GM12878 (cell line): ENCODE results near the gene MAD2L2. TPM values are rescaled to one million over a fixed set of nuclear protein-coding genes. Genes with fewer than 3 reads are reported as not detected.

ENCODE experiments used
- ATAC-seq: fragments of 200-7000 bp; cut with Tn5 transposase; 3 replicates; pipeline ENCODE4 v1.9.1; 2020; ENCODE audit warnings: mild to moderate bottlenecking, moderate library complexity
- BruUV-seq: library from RNA; stranded (reverse); fragments of 400-500 nt; replicated peaks from 2 replicates; lab custom pipeline; 2021; lab: Mats Ljungman, UMichigan
- CTCF ChIA-PET: fragments of 300-600 bp; sonication (Branson Sonifier 250); formaldehyde crosslinking; extraction: SDS; loops from one replicate; lab custom pipeline; 2021; ENCODE audit warnings: inconsistent platforms; lab: Yijun Ruan, JAX
- POLR2A ChIA-PET: fragments of 350-600 bp; formaldehyde crosslinking; extraction: SDS; loops from one replicate; lab custom pipeline; 2021; ENCODE audit warnings: inconsistent platforms; lab: Charles Lee
- RAD21 ChIA-PET: fragments of 300-600 bp; sonication (Branson Sonifier 250); formaldehyde crosslinking; loops from one replicate; lab custom pipeline; 2023; ENCODE audit warnings: antibody characterized with exemption; ENCODE audit not compliant: unreplicated experiment; lab: Charles Lee
- SMC1A ChIA-PET: fragments of 300-600 bp; sonication (Branson Sonifier 250); formaldehyde crosslinking; loops from one replicate; lab custom pipeline; 2023; ENCODE audit not compliant: unreplicated experiment, uncharacterized antibody; lab: Charles Lee
- DNase-seq: peaks from one replicate; pipeline ENCODE4 v3.0.0-alpha.2; 2011; ENCODE audit warnings: low read depth, low spot score
- FAIRE-seq: peaks from 3 replicates; lab custom pipeline; 2011; peaks lifted over from hg19 to GRCh38; lab: Jason Lieb, UNC
- H2AFZ ChIP-seq: 2 replicates; pipeline ENCODE4 v1.6.0; 2011; ENCODE audit warnings: low read depth, low read length, control low read depth; ENCODE audit not compliant: control insufficient read depth
- H3K27ac ChIP-seq: 2 replicates; pipeline ENCODE4 v1.5.1; 2011; ENCODE audit warnings: control low read depth; ENCODE audit not compliant: control insufficient read depth, insufficient read depth
- H3K27me3 ChIP-seq, 2 experiments: replicated peaks in 1 of 2; 2 replicates each; pipeline versions ENCODE4 v1.6.0 to v1.6.1; 2011; ENCODE audit warnings: low read length in 1 of 2; ENCODE audit not compliant: control insufficient read depth in 2 of 2, insufficient read depth in 2 of 2
- H3K36me3 ChIP-seq, 2 experiments: 2 replicates each; pipeline ENCODE4 v1.5.1; 2011; ENCODE audit warnings: low read length in 1 of 2; ENCODE audit not compliant: control insufficient read depth in 2 of 2, insufficient read depth in 2 of 2
- H3K4me1 ChIP-seq: 2 replicates; pipeline ENCODE4 v1.6.1; 2011; ENCODE audit warnings: mild to moderate bottlenecking, low read length, moderate library complexity, mixed read lengths; ENCODE audit not compliant: control insufficient read depth, insufficient read depth
- H3K4me2 ChIP-seq: 2 replicates; pipeline ENCODE4 v1.6.0; 2011; ENCODE audit warnings: control low read depth; ENCODE audit not compliant: control insufficient read depth, insufficient read depth
- H3K4me3 ChIP-seq: fragments of 200-600 bp; sonication (generic); 2 replicates; pipeline ENCODE4 v1.5.1; 2016
- H3K79me2 ChIP-seq: 2 replicates; pipeline ENCODE4 v1.6.0; 2011; ENCODE audit warnings: low read length; ENCODE audit not compliant: control insufficient read depth, insufficient read depth
- H3K9ac ChIP-seq: 2 replicates; pipeline ENCODE4 v1.8.0; 2011; ENCODE audit warnings: low read length, control low read depth, mixed read lengths; ENCODE audit not compliant: control insufficient read depth, insufficient read depth
- H3K9me3 ChIP-seq: replicated peaks from 3 replicates; pipeline ENCODE4 v1.5.1; 2011; ENCODE audit warnings: mild to moderate bottlenecking, low read length; ENCODE audit not compliant: control insufficient read depth, insufficient read depth
- H4K20me1 ChIP-seq: 2 replicates; pipeline ENCODE4 v1.6.0; 2011; ENCODE audit not compliant: control insufficient read depth, insufficient read depth
- BCL3 ChIP-seq: IDR thresholded peaks from 2 replicates; pipeline ENCODE4 v1.6.1; 2011; ENCODE audit warnings: borderline replicate concordance, low read depth, mild to moderate bottlenecking, moderate library complexity, low read length; ENCODE audit not compliant: insufficient read depth, poor library complexity, severe bottlenecking
- CUX1 ChIP-seq: IDR thresholded peaks from 2 replicates; pipeline ENCODE4 v1.6.1; 2012; ENCODE audit warnings: improper control_type of control experiment, low read depth, low read length; ENCODE audit not compliant: insufficient replicate concordance
- ELK1 ChIP-seq: IDR thresholded peaks from 2 replicates; pipeline ENCODE4 v1.6.1; 2012; ENCODE audit warnings: low read depth, low read length, improper control_type of control experiment
- GABPA ChIP-seq: IDR thresholded peaks from 2 replicates; pipeline ENCODE4 v1.6.1; 2014; ENCODE audit warnings: antibody characterized with exemption, low read depth, mild to moderate bottlenecking, inconsistent platforms
- NR2C2 ChIP-seq: IDR thresholded peaks from 2 replicates; pipeline ENCODE4 v1.6.1; 2011; ENCODE audit warnings: borderline replicate concordance, low read depth; ENCODE audit not compliant: control insufficient read depth, insufficient read length
- PKNOX1 ChIP-seq: fragments of 450-650 bp; IDR thresholded peaks from 2 replicates; pipeline ENCODE4 v1.6.1; 2016; ENCODE audit warnings: mild to moderate bottlenecking
- WGBS: methylation state at CpG from one replicate; pipeline ENCODE4 v1.1.6; 2016; ENCODE audit warnings: low lambda C conversion rate; ENCODE audit not compliant: insufficient replicate concordance, insufficient coverage; ENCODE audit errors: missing lambda C conversion rate; 5-methylcytosine and 5-hydroxymethylcytosine counted together
- in situ Hi-C: fragments of 300-500 bp; cut with MboI; formaldehyde crosslinking; loops from 9 replicates; pipeline ENCODE4 v1.14.3; 2018; ENCODE audit warnings: mixed read lengths
- intact Hi-C: fragments of 100-400 bp; cut with micrococcal nuclease; formaldehyde crosslinking; loops from one replicate; pipeline ENCODE4 v1.14.2; 2022; ENCODE audit not compliant: unreplicated experiment
- polyA plus RNA-seq, 11 experiments: library from polyadenylated mRNA; depleted of rRNA in 4 of 11; unstranded in 6 of 11; stranded (reverse) in 5 of 11; fragments of >200 nt; fragmentation: Nextera tagmentation in 4 of 11; fragmentation: Illumina TruSeq in 1 of 11; extraction: Ambion mirVana in 4 of 11; extraction: Trizol in 1 of 11; gene quantifications; 1 replicate in 1 of 11; 2 replicates in 10 of 11; pipeline versions ENCODE4 v1.2.1 to v1.2.3, GENCODE V29; 2011 to 2016; ENCODE audit warnings: inconsistent platforms in 2 of 11, missing spikeins in 2 of 11, low read depth in 1 of 11
- total RNA-seq, 4 experiments: library from RNA; depleted of rRNA in 3 of 4; stranded (reverse); fragments of >200 nt in 3 of 4; fragmentation: Illumina TruSeq in 1 of 4; extraction: Trizol in 1 of 4; gene quantifications; 2 replicates each; pipeline versions ENCODE4 v1.2.1 to v1.2.3, GENCODE V29; 2013 to 2021

MAD2L2 gene
- total and polyA plus RNA-seq, 10 of the 15 experiments (the other 5 are each of a cell fraction or from before 2014, with no cell fraction given), result 3.5 to 95.0 (median 53.2) TPM

- H3K27me3 ChIP-seq, result peaks cover 0 to 6% of the 10 kb centered on the region in 2 experiments; a peak in 2 of 4 replicates
- ChIA-PET RAD21 (no interaction called here), POLR2A (no interaction called here), SMC1A (no interaction called here), CTCF (interaction anchor here (0.6 kb wide), 1 partner anchor 55 kb away, joined by 3 read pairs; no protein-coding TSS in a partner anchor)
- no peak for FAIRE-seq
- H3K4me3 ChIP-seq, result no peak overlapping the region
- ATAC-seq, result no peak
- H3K4me1 ChIP-seq, result no peaks in the 10 kb centered on the region
- no peaks in the 10 kb centered on the region for H3K36me3 ChIP-seq
- no peak for DNase-seq
- no peak overlapping the region for H3K9ac ChIP-seq
- no peak for TF ChIP-seq BCL3
- TF ChIP-seq PKNOX1, result no peak
- TF ChIP-seq CUX1, result no peak
- TF ChIP-seq NR2C2, result no peak
- no peak for TF ChIP-seq GABPA
- no peak for TF ChIP-seq ELK1
- no peaks in the 10 kb centered on the region for H3K79me2 ChIP-seq
- H2AFZ ChIP-seq, result no peak overlapping the region
- no peak overlapping the region for H3K27ac ChIP-seq
- in situ Hi-C loops (no loop called here), intact Hi-C loops (no loop called here)
- no peak overlapping the region for H3K4me2 ChIP-seq
- no peaks in the 10 kb centered on the region for H4K20me1 ChIP-seq
- no peaks in the 10 kb centered on the region for H3K9me3 ChIP-seq
- no TSS peak for BruUV-seq
- WGBS, result 2% methylated on average over 3 of the region's 3 CpGs
Measured at GRCh38 chr1:11626551-11626950, 54.4 kb downstream of the MAD2L2 start.
